WTC11 (cell line): ENCODE data around the gene PAN3. TPM values are rescaled to one million over a fixed set of nuclear protein-coding genes. Genes with fewer than 3 reads are reported as not detected.

Experiments
- ATAC-seq: fragments of 200-7000 bp; cut with Tn5 transposase; 2 replicates; pipeline ENCODE4 v1.10.0; 2021; ENCODE audit warnings: mild to moderate bottlenecking, moderate library complexity
- CTCF ChIA-PET: fragments of 300-600 bp; sonication (Branson Sonifier 250); formaldehyde crosslinking; loops from one replicate; lab custom pipeline; 2021; ENCODE audit warnings: antibody characterized with exemption; lab: Charles Lee
- POLR2A ChIA-PET: fragments of 350-600 bp; sonication (Branson Sonifier 250); formaldehyde crosslinking; loops from one replicate; lab custom pipeline; 2021; ENCODE audit warnings: antibody characterized with exemption; lab: Charles Lee
- DNase-seq: peaks from one replicate; pipeline ENCODE4 v3.0.0; 2021; ENCODE audit warnings: low spot score
- H3K27ac Mint-ChIP-seq: 2 replicates; pipeline ENCODE4 v1.8.0; 2021; ENCODE audit warnings: mixed read lengths
- H3K27me3 Mint-ChIP-seq: 2 replicates; pipeline ENCODE4 v1.8.0; 2021; ENCODE audit warnings: low read depth, mild to moderate bottlenecking, moderate library complexity, mixed read lengths
- H3K36me3 Mint-ChIP-seq: 2 replicates; pipeline ENCODE4 v1.8.0; 2021; ENCODE audit warnings: mixed read lengths
- H3K4me1 Mint-ChIP-seq: 2 replicates; pipeline ENCODE4 v1.8.0; 2022; ENCODE audit warnings: mixed read lengths
- H3K4me3 Mint-ChIP-seq: 2 replicates; pipeline ENCODE4 v1.8.0; 2021; ENCODE audit warnings: mild to moderate bottlenecking, moderate library complexity, mixed read lengths
- H3K9me3 Mint-ChIP-seq: 2 replicates; pipeline ENCODE4 v1.8.0; 2021; ENCODE audit warnings: mixed read lengths
- CREB1 ChIP-seq: sonication (generic); formaldehyde crosslinking; IDR thresholded peaks from 2 replicates; pipeline ENCODE4 v1.8.0; 2023; ENCODE audit warnings: mild to moderate bottlenecking, missing genetic modification reagents
- ELF4 ChIP-seq: sonication (generic); formaldehyde crosslinking; IDR thresholded peaks from 2 replicates; pipeline ENCODE4 v1.8.1; 2022; ENCODE audit warnings: low read depth, mild to moderate bottlenecking, moderate library complexity, missing genetic modification reagents
- FOXJ3 ChIP-seq: sonication (generic); formaldehyde crosslinking; IDR thresholded peaks from 2 replicates; pipeline ENCODE4 v1.9.0; 2021; ENCODE audit warnings: missing genetic modification reagents, mild to moderate bottlenecking, borderline replicate concordance
- GRHL2 ChIP-seq: fragments of 250-450 bp; sonication (Bioruptor Pico); IDR thresholded peaks from 2 replicates; pipeline ENCODE4 v1.8.0; 2022; ENCODE audit warnings: mild to moderate bottlenecking, moderate library complexity; ENCODE audit not compliant: insufficient replicate concordance, severe bottlenecking
- IRF2 ChIP-seq: sonication (generic); formaldehyde crosslinking; IDR thresholded peaks from 2 replicates; pipeline ENCODE4 v1.8.0; 2022; ENCODE audit warnings: low read depth, missing genetic modification reagents, borderline replicate concordance
- JUN ChIP-seq: sonication (generic); formaldehyde crosslinking; IDR thresholded peaks from 2 replicates; pipeline ENCODE4 v1.8.0; 2023; ENCODE audit warnings: mild to moderate bottlenecking, missing genetic modification reagents
- MXD4 ChIP-seq: fragments of 250-450 bp; sonication (Bioruptor Pico); IDR thresholded peaks from 2 replicates; pipeline ENCODE4 v1.8.0; 2021; ENCODE audit warnings: mild to moderate bottlenecking, moderate library complexity, borderline replicate concordance
- NR2C2 ChIP-seq: sonication (generic); formaldehyde crosslinking; IDR thresholded peaks from 2 replicates; pipeline ENCODE4 v1.8.0; 2022; ENCODE audit warnings: mild to moderate bottlenecking, missing genetic modification reagents
- TEAD1 ChIP-seq: sonication (generic); formaldehyde crosslinking; IDR thresholded peaks from 2 replicates; pipeline ENCODE4 v1.8.0; 2022; ENCODE audit warnings: mild to moderate bottlenecking, missing genetic modification reagents
- ZNF121 ChIP-seq: sonication (generic); formaldehyde crosslinking; IDR thresholded peaks from 2 replicates; pipeline ENCODE4 v1.8.0; 2023; ENCODE audit warnings: missing genetic modification reagents
- ZNF232 ChIP-seq: sonication (generic); formaldehyde crosslinking; IDR thresholded peaks from 2 replicates; pipeline ENCODE4 v1.8.0; 2022; ENCODE audit warnings: mild to moderate bottlenecking, missing genetic modification reagents
- ZNF317 ChIP-seq: sonication (generic); formaldehyde crosslinking; IDR thresholded peaks from 2 replicates; pipeline ENCODE4 v1.8.1; 2023; ENCODE audit warnings: low read depth, mild to moderate bottlenecking, moderate library complexity, missing genetic modification reagents, borderline replicate concordance
- ZNF423 ChIP-seq: fragments of 250-450 bp; sonication (Bioruptor Pico); IDR thresholded peaks from 2 replicates; pipeline ENCODE4 v2.1.2; 2022; ENCODE audit warnings: mild to moderate bottlenecking, moderate library complexity
- total RNA-seq: library from RNA; stranded (reverse); gene quantifications from 3 replicates; pipeline ENCODE4 v1.2.3, GENCODE V29; 2021
- TF ChIP-seq, protein P1 (sequence below): sonication (generic); formaldehyde crosslinking; conservative IDR thresholded peaks from 2 replicates; pipeline ENCODE4 v1.8.1; 2023; ENCODE audit warnings: mild to moderate bottlenecking, low read depth, missing genetic modification reagents, moderate library complexity
- TF ChIP-seq, protein P2 (sequence below): sonication (generic); formaldehyde crosslinking; IDR thresholded peaks from 2 replicates; pipeline ENCODE4 v1.8.1; 2022; ENCODE audit warnings: mild to moderate bottlenecking, moderate library complexity, missing genetic modification reagents
- TF ChIP-seq, protein P3 (sequence below): fragments of 250-450 bp; sonication (Bioruptor Pico); IDR thresholded peaks from 2 replicates; pipeline ENCODE4 v1.8.0; 2021; ENCODE audit warnings: mild to moderate bottlenecking
- TF ChIP-seq, protein P4 (sequence below): sonication (generic); formaldehyde crosslinking; IDR thresholded peaks from 2 replicates; pipeline ENCODE4 v1.8.1; 2023; ENCODE audit warnings: mild to moderate bottlenecking, missing genetic modification reagents, moderate library complexity
- TF ChIP-seq, protein P5 (sequence below): sonication (generic); formaldehyde crosslinking; IDR thresholded peaks from 2 replicates; pipeline ENCODE4 v1.8.1; 2023; ENCODE audit warnings: mild to moderate bottlenecking, missing genetic modification reagents, borderline replicate concordance
- TF ChIP-seq, protein P6 (sequence below): fragments of 250-450 bp; sonication (Bioruptor Pico); IDR thresholded peaks from 2 replicates; pipeline ENCODE4 v1.9.0; 2021; ENCODE audit warnings: mild to moderate bottlenecking
- TF ChIP-seq, protein P7 (sequence below): sonication (generic); formaldehyde crosslinking; IDR thresholded peaks from 2 replicates; pipeline ENCODE4 v1.8.0; 2022; ENCODE audit warnings: mild to moderate bottlenecking, missing genetic modification reagents

Gene PAN3
- total RNA-seq, 1 experiment from 2014 or later: 37.8 TPM

DNA sequence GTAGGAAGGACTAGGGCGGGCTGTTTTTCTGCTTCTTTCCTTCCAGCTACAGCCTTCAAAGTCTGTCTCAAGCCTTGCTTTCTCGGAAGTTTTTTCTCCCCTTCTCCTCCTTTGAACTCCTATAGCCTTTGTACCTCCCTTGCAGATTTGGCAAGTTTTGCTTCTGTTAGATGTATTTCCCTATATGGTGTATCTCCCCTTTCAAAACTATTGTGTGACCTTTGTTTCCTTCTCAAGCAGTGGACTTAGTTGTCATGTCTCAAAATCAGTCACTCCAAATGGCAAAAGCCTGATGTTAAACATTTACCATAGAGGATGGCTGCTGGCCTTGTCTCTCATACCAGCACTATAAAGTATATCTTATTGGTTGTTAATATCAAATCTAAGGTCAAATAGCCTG is 203.9 kb downstream of the PAN3 start:
- Mint-ChIP-seq H3K9me3 (no peaks in the 10 kb centered on the region), H3K36me3 (peaks cover 43% of the 10 kb centered on the region), H3K4me3 (no peak overlapping the region), H3K4me1 (peaks cover 17% of the 10 kb centered on the region), H3K27ac (no peak overlapping the region), H3K27me3 (no peaks in the 10 kb centered on the region)
- DNase-seq (no peak), ATAC-seq (no peak)
- POLR2A ChIA-PET: no interaction called here
- TF ChIP-seq, protein P1, sequence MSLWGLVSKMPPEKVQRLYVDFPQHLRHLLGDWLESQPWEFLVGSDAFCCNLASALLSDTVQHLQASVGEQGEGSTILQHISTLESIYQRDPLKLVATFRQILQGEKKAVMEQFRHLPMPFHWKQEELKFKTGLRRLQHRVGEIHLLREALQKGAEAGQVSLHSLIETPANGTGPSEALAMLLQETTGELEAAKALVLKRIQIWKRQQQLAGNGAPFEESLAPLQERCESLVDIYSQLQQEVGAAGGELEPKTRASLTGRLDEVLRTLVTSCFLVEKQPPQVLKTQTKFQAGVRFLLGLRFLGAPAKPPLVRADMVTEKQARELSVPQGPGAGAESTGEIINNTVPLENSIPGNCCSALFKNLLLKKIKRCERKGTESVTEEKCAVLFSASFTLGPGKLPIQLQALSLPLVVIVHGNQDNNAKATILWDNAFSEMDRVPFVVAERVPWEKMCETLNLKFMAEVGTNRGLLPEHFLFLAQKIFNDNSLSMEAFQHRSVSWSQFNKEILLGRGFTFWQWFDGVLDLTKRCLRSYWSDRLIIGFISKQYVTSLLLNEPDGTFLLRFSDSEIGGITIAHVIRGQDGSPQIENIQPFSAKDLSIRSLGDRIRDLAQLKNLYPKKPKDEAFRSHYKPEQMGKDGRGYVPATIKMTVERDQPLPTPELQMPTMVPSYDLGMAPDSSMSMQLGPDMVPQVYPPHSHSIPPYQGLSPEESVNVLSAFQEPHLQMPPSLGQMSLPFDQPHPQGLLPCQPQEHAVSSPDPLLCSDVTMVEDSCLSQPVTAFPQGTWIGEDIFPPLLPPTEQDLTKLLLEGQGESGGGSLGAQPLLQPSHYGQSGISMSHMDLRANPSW (CRISPR knock-in tag): no peak
- TF ChIP-seq ZNF423 (CRISPR knock-in tag) (no peak), GRHL2 (no peak), TEAD1 (CRISPR knock-in tag) (no peak), ZNF121 (CRISPR knock-in tag) (no peak), MXD4 (CRISPR knock-in tag) (no peak), CREB1 (CRISPR knock-in tag) (no peak), JUN (no peak), NR2C2 (CRISPR knock-in tag) (no peak), IRF2 (CRISPR knock-in tag) (no peak), ELF4 (no peak), FOXJ3 (CRISPR knock-in tag) (no peak), ZNF317 (CRISPR knock-in tag) (no peak), ZNF232 (CRISPR knock-in tag) (no peak)
- TF ChIP-seq, protein P2, sequence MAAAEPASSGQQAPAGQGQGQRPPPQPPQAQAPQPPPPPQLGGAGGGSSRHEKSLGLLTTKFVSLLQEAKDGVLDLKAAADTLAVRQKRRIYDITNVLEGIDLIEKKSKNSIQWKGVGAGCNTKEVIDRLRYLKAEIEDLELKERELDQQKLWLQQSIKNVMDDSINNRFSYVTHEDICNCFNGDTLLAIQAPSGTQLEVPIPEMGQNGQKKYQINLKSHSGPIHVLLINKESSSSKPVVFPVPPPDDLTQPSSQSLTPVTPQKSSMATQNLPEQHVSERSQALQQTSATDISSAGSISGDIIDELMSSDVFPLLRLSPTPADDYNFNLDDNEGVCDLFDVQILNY: no peak
- TF ChIP-seq, protein P3, sequence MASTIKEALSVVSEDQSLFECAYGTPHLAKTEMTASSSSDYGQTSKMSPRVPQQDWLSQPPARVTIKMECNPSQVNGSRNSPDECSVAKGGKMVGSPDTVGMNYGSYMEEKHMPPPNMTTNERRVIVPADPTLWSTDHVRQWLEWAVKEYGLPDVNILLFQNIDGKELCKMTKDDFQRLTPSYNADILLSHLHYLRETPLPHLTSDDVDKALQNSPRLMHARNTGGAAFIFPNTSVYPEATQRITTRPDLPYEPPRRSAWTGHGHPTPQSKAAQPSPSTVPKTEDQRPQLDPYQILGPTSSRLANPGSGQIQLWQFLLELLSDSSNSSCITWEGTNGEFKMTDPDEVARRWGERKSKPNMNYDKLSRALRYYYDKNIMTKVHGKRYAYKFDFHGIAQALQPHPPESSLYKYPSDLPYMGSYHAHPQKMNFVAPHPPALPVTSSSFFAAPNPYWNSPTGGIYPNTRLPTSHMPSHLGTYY (CRISPR knock-in tag): no peak
- TF ChIP-seq, protein P4, sequence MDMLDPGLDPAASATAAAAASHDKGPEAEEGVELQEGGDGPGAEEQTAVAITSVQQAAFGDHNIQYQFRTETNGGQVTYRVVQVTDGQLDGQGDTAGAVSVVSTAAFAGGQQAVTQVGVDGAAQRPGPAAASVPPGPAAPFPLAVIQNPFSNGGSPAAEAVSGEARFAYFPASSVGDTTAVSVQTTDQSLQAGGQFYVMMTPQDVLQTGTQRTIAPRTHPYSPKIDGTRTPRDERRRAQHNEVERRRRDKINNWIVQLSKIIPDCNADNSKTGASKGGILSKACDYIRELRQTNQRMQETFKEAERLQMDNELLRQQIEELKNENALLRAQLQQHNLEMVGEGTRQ: no peak
- TF ChIP-seq, protein P5, sequence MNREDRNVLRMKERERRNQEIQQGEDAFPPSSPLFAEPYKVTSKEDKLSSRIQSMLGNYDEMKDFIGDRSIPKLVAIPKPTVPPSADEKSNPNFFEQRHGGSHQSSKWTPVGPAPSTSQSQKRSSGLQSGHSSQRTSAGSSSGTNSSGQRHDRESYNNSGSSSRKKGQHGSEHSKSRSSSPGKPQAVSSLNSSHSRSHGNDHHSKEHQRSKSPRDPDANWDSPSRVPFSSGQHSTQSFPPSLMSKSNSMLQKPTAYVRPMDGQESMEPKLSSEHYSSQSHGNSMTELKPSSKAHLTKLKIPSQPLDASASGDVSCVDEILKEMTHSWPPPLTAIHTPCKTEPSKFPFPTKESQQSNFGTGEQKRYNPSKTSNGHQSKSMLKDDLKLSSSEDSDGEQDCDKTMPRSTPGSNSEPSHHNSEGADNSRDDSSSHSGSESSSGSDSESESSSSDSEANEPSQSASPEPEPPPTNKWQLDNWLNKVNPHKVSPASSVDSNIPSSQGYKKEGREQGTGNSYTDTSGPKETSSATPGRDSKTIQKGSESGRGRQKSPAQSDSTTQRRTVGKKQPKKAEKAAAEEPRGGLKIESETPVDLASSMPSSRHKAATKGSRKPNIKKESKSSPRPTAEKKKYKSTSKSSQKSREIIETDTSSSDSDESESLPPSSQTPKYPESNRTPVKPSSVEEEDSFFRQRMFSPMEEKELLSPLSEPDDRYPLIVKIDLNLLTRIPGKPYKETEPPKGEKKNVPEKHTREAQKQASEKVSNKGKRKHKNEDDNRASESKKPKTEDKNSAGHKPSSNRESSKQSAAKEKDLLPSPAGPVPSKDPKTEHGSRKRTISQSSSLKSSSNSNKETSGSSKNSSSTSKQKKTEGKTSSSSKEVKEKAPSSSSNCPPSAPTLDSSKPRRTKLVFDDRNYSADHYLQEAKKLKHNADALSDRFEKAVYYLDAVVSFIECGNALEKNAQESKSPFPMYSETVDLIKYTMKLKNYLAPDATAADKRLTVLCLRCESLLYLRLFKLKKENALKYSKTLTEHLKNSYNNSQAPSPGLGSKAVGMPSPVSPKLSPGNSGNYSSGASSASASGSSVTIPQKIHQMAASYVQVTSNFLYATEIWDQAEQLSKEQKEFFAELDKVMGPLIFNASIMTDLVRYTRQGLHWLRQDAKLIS (CRISPR knock-in tag): no peak
- TF ChIP-seq, protein P6, sequence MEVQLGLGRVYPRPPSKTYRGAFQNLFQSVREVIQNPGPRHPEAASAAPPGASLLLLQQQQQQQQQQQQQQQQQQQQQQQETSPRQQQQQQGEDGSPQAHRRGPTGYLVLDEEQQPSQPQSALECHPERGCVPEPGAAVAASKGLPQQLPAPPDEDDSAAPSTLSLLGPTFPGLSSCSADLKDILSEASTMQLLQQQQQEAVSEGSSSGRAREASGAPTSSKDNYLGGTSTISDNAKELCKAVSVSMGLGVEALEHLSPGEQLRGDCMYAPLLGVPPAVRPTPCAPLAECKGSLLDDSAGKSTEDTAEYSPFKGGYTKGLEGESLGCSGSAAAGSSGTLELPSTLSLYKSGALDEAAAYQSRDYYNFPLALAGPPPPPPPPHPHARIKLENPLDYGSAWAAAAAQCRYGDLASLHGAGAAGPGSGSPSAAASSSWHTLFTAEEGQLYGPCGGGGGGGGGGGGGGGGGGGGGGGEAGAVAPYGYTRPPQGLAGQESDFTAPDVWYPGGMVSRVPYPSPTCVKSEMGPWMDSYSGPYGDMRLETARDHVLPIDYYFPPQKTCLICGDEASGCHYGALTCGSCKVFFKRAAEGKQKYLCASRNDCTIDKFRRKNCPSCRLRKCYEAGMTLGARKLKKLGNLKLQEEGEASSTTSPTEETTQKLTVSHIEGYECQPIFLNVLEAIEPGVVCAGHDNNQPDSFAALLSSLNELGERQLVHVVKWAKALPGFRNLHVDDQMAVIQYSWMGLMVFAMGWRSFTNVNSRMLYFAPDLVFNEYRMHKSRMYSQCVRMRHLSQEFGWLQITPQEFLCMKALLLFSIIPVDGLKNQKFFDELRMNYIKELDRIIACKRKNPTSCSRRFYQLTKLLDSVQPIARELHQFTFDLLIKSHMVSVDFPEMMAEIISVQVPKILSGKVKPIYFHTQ (CRISPR knock-in tag): no peak
- TF ChIP-seq, protein P7, sequence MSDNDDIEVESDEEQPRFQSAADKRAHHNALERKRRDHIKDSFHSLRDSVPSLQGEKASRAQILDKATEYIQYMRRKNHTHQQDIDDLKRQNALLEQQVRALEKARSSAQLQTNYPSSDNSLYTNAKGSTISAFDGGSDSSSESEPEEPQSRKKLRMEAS (CRISPR knock-in tag): no peak
- CTCF ChIA-PET: no interaction called here
